KOPT-K1 (cell line): ENCODE measurements around the gene SETD6.

Source experiments
- H3K27ac ChIP-seq: fragments of 200-600 bp; sonication (generic); 2 replicates; pipeline ENCODE4 v1.5.1; 2016; ENCODE audit warnings: antibody characterized with exemption, mild to moderate bottlenecking, low read depth, low read length; ENCODE audit not compliant: poor library complexity, severe bottlenecking
- H3K36me3 ChIP-seq: fragments of 200-600 bp; sonication (generic); 2 replicates; pipeline ENCODE4 v1.5.1; 2017; ENCODE audit warnings: antibody characterized with exemption, mild to moderate bottlenecking, low read length, moderate library complexity; ENCODE audit not compliant: insufficient read depth
- H3K9me3 ChIP-seq: fragments of 200-600 bp; sonication (generic); 2 replicates; pipeline ENCODE4 v1.5.1; 2017; ENCODE audit warnings: antibody characterized with exemption, low read length, mild to moderate bottlenecking; ENCODE audit not compliant: insufficient read depth, poor library complexity, severe bottlenecking

The SETD6 gene

DNA sequence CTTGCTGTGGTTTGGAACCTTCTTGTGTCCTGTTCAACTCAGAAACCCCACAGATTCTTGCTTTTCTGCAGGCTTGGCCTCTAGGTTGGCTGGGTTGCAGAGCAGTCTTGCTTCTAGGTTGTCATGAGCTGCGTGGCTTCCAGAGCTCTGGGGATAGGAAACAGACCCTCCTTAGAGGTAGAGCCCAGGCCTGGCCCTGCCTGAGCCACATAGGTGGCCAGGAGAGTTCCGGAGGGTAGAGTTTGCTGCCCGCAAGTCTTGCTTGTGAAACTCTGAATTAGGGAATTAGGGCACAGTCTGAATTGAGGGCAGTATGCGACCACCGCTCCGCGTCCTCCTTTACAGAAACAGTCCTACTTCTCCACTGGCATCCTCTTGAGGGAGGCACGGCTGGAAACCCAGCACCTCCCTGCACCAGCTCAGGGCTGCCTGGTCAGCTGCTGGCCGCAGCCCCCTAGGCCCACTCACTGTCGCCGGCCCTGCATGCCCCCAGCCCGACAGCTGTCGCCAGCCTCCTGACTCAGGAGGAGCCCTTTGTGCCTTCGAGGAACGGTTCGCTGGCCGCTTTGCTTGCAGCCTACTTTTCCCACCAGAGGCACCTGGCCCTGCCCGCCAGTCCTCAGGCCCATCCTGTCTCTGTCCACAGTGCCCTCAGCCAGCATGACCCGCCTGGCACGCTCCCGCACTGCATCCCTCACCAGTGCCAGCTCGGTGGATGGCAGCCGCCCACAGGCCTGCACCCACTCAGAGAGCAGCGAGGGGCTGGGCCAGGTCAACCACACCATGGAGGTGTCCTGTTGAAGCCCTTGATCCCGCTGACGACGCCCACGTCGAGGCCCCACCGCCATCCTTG, 4.3 kb upstream of the SETD6 start:
- H3K9me3 ChIP-seq: no peaks in the 10 kb centered on the region
- H3K27ac ChIP-seq: no peak overlapping the region
- peaks cover 60% of the 10 kb centered on the region for H3K36me3 ChIP-seq

DNA sequence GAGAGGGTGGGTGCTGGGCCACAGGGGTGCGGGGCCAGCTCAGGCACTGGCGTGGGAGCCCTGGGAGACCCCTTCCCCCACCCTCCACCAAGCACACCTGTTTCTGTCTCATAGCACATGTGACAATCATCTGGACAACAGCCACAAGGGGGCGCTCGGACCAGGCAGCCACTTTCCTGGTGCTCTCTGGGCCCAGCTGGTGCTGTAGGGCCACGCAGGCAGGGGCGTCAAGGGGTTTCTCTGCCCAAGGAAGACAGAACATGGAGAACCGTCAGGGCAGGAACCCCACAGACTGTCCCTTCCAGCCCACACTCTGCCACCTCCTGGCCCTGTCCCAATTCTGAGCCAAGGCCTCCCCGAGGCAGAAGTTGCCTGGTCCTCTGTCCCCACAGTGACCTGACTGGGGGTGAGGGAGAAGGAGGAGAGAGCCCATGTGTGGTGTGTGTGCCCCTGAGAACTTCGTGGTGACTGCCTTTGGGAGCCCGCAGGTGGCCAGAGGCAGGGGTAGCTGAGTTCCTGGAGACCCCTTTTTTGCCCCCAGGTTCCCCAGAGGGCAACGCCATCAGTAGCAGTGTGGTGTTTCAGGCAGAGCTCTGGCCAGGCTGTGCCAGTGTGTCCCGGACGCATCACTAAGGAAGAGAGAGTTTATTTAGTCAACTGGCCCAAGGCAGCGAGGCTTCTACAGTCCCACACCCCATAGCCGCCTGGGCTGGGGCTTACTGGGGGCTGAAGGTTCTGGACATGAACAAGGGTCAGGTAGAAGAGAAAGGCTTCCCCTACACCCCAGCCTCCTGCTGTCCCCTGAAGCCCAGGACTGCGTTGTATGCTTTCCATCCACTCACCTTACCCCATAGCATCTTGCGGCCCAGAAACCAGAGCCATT, 3.1 kb upstream of the SETD6 start:
- H3K36me3 ChIP-seq: peaks cover 72% of the 10 kb centered on the region
- no peaks in the 10 kb centered on the region for H3K9me3 ChIP-seq
- no peak overlapping the region for H3K27ac ChIP-seq

DNA sequence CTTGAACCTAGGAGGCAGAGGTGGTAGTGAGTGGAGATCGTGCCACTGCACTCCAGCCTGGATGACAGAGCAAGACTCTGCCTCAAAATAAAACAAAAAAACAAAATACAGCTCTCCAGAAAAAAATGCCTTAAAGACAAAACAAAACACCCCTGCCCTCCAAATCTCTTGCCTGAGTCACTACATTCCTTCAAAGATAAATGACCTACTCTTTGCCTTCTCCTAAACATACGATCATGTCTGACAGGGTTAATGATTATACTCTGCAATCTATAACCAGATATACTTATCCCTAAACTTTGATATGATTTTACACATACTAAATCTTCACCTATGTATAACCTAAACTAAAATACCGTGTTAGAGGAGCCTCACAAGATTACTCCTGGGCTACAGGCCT, 1.4 kb upstream of the SETD6 start:
- Histone ChIP-seq H3K36me3 (peaks cover 89% of the 10 kb centered on the region), H3K9me3 (no peaks in the 10 kb centered on the region), H3K27ac (no peak overlapping the region)

DNA sequence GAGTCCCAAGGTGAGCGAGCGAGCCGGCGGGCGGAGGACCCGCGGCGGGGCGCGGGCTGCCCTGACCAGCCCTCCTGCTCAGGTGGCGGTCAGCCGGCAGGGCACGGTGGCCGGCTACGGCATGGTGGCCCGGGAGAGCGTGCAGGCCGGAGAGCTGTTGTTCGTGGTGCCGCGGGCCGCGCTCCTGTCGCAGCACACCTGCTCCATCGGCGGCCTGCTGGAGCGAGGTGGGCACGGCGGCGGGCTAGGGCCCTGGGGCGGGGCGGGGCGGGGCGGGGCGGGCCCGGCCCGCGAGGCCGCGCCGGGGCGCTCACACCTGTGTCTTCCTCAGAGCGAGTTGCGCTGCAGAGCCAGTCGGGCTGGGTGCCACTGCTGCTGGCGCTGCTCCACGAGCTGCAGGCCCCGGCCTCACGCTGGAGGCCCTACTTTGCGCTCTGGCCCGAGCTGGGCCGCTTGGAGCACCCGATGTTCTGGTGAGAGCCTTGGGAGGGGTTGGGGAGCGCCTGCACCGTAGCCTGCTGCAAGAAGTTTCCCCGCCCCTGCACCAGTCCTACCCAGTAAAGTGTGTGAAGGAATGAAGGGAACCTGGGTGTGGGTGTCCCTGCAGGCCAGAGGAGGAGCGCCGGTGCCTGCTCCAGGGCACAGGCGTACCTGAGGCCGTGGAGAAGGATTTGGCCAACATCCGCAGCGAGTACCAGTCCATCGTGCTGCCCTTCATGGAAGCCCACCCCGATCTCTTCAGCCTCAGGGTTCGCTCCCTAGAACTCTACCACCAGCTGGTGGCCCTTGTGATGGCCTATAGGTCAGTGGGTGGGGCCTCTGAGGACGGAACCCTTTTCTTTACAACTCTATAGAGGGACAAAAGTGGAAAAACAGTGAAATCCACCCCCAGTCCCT, 802 bp downstream of the SETD6 start:
- Histone ChIP-seq H3K27ac (no peak overlapping the region), H3K9me3 (no peaks in the 10 kb centered on the region), H3K36me3 (peaks cover 96% of the 10 kb centered on the region)

DNA sequence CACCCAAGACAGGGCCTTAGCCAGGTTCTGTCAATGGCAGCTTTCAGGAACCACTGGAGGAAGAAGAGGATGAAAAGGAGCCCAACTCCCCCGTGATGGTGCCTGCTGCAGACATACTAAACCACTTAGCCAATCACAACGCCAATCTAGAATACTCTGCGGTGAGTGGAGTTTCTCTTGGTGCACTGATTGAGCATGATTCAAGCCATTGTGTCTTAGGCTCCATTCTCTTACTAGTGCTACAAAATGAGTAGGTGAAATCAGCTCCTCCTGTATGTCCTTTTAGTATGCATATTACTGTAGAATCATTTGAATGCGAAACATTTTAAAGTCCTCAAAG, 1.4 kb downstream of the SETD6 start:
- Histone ChIP-seq H3K27ac (no peak overlapping the region), H3K36me3 (peaks cover 96% of the 10 kb centered on the region), H3K9me3 (no peaks in the 10 kb centered on the region)

DNA sequence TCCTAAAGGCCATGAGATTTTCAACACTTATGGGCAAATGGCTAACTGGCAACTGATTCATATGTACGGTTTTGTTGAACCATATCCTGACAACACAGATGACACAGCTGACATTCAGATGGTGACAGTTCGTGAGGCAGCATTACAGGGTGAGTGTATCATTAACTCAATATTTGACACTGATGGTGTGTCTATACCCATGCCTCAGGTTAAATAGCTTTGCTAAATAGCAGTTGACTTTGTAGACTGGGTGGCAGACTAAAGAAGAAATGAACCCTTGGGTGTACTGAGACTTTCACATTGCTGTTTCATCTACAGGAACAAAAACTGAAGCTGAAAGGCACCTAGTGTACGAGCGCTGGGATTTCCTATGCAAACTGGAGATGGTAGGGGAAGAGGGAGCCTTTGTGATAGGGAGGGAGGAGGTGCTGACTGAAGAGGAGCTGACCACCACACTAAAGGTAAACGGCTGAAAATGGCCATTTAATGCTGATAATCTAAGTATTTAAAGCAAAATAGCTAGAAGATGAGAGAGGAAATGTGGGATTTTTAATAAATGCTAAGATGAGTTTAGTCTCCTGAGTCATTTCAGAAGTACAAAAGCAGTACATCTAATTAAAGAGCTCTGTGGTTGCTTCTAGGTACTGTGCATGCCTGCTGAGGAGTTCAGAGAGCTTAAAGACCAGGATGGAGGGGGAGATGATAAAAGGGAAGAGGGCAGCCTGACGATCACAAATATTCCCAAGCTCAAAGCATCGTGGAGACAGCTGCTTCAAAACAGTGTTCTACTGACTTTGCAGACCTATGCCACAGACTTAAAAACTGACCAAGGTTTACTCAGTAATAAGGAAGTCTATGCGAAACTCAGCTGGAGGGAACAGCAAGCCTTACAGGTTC, 3.0 kb downstream of the SETD6 start:
- Histone ChIP-seq H3K36me3 (peaks cover 96% of the 10 kb centered on the region), H3K9me3 (no peaks in the 10 kb centered on the region), H3K27ac (no peak overlapping the region)

DNA sequence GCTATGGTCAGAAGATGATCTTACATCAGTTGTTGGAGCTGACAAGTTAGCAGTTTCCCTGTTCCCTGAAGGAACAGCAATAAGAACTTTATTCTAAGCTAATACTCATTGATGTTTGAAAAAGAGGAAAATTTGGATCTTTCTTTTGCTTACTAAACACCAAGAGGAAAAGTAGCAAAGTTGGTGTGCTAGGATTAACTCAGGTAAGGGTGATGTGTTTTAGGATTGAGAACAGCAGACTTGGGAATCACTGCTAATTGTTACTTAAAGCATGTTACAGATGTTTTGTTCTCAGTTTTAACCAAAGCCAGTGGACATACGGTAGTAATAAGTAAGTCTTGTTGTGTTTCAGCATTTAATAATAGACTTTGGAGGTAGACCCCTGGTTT, 3.7 kb downstream of the SETD6 start:
- H3K27ac ChIP-seq: no peak overlapping the region
- H3K36me3 ChIP-seq: peaks cover 96% of the 10 kb centered on the region

DNA sequence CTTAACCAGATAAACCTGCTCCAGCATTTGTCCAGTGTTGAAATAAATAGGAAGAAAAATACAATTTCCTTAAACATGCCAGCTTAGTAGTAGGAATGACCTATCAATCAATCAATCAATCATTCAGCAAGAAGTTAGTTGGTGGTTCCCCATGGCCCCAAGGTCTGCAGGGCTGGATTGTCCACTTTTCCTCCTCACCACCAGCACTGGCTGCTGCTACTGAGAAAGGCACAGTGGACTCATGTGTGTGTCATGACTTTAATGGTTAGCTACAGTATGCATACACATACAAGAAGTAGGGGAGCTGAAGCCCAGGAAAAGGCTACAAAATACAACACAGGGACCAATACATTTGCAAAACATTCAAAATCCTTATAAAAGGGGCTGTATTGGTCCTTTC, 4.4 kb downstream of the SETD6 start:
- Histone ChIP-seq H3K36me3 (peaks cover 97% of the 10 kb centered on the region), H3K27ac (no peak overlapping the region)

More for the DNA sequence above, 3.7 kb downstream of the SETD6 start:
- no peaks in the 10 kb centered on the region for H3K9me3 ChIP-seq

DNA sequence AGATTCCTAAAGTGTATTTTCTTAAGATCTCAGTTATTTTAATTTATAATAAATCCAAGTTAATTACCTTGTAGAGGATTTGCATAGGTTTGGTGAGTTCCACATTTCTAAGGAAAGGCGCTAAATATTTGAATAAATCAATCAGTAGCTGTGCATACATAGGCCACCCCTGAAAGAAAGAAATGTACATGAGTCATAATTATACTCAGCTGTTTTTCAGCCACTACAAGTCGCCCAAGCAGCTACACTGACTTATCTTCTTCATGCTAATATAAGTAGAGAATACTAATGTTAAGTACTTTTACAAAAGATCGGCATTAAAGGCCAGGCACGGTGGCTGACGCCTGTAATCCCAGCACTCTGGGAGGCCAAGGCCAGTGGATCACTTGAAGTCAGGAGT, 14.9 kb downstream of the SETD6 start:
- Histone ChIP-seq H3K36me3 (peaks cover 100% of the 10 kb centered on the region), H3K9me3 (no peaks in the 10 kb centered on the region), H3K27ac (no peak overlapping the region)

More for the DNA sequence above, 4.4 kb downstream of the SETD6 start:
- no peaks in the 10 kb centered on the region for H3K9me3 ChIP-seq

DNA sequence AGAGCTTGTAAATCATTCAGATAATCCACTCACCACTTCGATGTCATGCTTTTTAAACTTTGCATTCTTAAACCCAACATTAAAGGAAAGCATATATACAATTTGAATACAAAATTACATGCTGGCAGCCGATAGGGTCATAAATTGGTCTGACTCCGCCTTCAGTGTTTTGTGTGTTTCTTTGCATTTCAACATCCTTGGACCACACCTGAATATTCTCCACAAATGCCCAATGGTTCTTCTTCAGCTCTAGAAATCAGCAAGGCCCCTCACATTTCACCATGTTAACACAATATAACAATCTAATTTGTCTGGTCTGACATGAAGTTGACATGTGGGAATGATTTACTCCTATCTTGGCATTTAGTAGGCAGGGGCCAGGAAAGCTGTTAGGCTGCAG, 17.1 kb downstream of the SETD6 start:
- Histone ChIP-seq H3K36me3 (peaks cover 100% of the 10 kb centered on the region), H3K27ac (no peak overlapping the region), H3K9me3 (no peaks in the 10 kb centered on the region)

DNA sequence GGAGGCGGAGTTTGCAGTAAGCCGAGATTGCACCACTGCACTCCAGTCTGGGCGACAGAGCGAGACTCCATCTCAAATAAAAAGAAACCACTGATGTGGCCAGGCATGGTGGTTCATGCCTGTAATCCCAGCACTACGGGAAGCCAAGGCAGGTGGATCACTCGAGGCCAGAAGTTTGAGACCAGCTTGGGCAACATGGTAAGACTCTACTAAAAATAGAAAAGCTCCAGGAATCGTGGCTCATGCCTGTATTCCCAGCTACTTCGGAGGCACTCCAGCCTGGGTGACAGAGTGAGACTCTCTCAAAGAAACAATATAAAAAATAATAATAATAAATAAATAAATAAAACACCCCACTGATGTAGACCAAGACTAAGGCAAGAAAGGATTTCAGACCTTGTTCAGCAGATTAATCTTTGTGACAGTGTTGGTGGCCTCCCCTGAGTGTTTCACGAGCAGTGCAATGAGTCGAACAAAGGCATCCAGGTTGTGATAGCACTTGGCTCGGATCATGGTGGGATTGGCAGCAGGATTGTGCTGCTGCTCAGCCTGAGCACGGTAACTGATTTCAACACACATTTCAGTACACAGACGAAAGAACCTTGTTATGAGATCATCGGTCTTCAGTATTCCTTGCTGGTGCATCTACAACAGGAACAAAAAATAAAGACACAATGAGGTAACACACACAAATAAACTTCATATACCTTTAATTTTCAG, 18.6 kb downstream of the SETD6 start:
- no peaks in the 10 kb centered on the region for H3K9me3 ChIP-seq
- no peak overlapping the region for H3K27ac ChIP-seq
- H3K36me3 ChIP-seq: peaks cover 100% of the 10 kb centered on the region

DNA sequence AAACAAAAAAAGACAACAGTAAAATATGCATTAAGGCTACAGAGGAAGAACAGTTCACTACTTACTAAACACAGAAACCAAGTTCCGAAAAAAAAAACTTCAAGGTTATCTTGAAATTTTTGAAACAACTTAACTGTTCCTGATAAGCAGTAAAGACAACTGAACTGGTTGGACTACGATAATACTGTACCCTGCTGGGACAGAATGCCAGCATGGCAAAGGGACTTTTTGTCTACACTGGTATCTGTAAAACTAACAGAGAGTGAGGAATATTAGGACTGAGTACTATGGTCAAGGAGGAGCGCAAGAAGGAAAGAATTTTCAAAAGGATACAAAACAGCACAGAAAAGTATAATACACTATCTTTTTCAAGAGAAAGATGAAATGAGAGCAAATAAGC, 19.8 kb downstream of the SETD6 start:
- H3K9me3 ChIP-seq: no peaks in the 10 kb centered on the region
- peaks cover 100% of the 10 kb centered on the region for H3K36me3 ChIP-seq
- no peak overlapping the region for H3K27ac ChIP-seq

DNA sequence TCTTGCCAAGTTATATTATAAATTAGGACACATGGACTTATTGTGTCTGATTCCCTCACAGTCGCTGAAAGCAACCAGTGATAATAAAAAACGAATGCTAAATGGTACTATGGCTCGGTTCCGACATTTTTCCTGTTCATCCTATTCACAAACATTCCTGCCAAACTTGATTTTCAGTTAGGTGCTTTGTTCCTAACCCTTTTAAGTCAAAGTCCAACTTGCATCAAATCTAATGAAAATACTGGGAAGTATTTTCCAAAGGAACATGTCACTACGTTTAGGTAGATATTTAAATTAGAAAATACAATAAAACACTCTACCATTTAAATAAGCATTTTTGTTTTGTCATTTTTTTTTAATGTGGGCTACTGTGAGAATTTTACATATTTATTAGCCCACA, 21.0 kb downstream of the SETD6 start:
- H3K9me3 ChIP-seq: no peaks in the 10 kb centered on the region
- H3K27ac ChIP-seq: no peak overlapping the region
- peaks cover 100% of the 10 kb centered on the region for H3K36me3 ChIP-seq
